C4-2B (cell line): ENCODE data around the gene GJD4.

ENCODE experiments used
- H3K27ac ChIP-seq: fragments of 450-650 bp; 2 replicates; pipeline ENCODE4 v1.5.1; 2017
- CTCF ChIP-seq: fragments of 450-650 bp; conservative IDR thresholded peaks from 2 replicates; pipeline ENCODE4 v1.5.1; 2017; ENCODE audit warnings: mild to moderate bottlenecking
- ZFX ChIP-seq: fragments of 450-650 bp; IDR thresholded peaks from 2 replicates; pipeline ENCODE4 v1.6.1; 2017

GJD4 gene

GRCh38 chr10:35614312-35614711 lies 9.2 kb downstream of the GJD4 start:
- TF ChIP-seq CTCF (no peak), ZFX (no peak)
- no peak overlapping the region for H3K27ac ChIP-seq

GRCh38 chr10:35626971-35627507 lies 21.9 kb downstream of the GJD4 start:
- TF ChIP-seq ZFX (no peak), CTCF (no peak)
- H3K27ac ChIP-seq = no peak overlapping the region

GRCh38 chr10:35631404-35631803 lies 26.3 kb downstream of the GJD4 start:
- no peak overlapping the region for H3K27ac ChIP-seq
- TF ChIP-seq ZFX = no peak
- no peak for TF ChIP-seq CTCF

- peak; percentile 56 for TF ChIP-seq CTCF
- TF ChIP-seq ZFX = no peak
- no peak overlapping the region for H3K27ac ChIP-seq
Measured at GRCh38 chr10:35632027-35632426, 26.9 kb downstream of the GJD4 start.

GRCh38 chr10:35633006-35633980 lies 28.2 kb downstream of the GJD4 start:
- H3K27ac ChIP-seq = no peak overlapping the region
- TF ChIP-seq ZFX = no peak
- no peak for TF ChIP-seq CTCF

- TF ChIP-seq CTCF (peak; percentile 91), ZFX (no peak)
- H3K27ac ChIP-seq = no peak overlapping the region
Measured at GRCh38 chr10:35635576-35635975, 30.4 kb downstream of the GJD4 start.

- TF ChIP-seq ZFX = no peak
- no peak for TF ChIP-seq CTCF
- no peak overlapping the region for H3K27ac ChIP-seq
Measured at GRCh38 chr10:35636956-35637355, 31.8 kb downstream of the GJD4 start.
